ENCODE measurements around the gene RPP40. TPM values are rescaled to one million over a fixed set of nuclear protein-coding genes. Genes with fewer than 3 reads are reported as not detected.

The RPP40 gene
- total and polyA plus RNA-seq, 2 of the 8 experiments (the other 6 are each of a cell fraction or from before 2014, with no cell fraction given), result 7.0 to 15.7 TPM

GRCh38 chr6:4957521-4958231, 46.2 kb downstream of the RPP40 start (continued):
- peak; percentile 21 to 65 (median 31) for TF ChIP-seq CTCF (IDR thresholded peaks at IDR 0.05; ENCODE audit: control extremely low read depth in 1 of 3, insufficient read depth in 1 of 3, low read depth in 1 of 3, low read length in 3 of 3)
- TF ChIP-seq CBX5 (IDR thresholded peaks at IDR 0.05; ENCODE audit: low read depth, low read length), result no peak
- TF ChIP-seq RAD21 (IDR thresholded peaks at IDR 0.05 in 1 of 2, conservative IDR thresholded peaks at IDR 0.05 in 1 of 2; ENCODE audit: low read depth in 2 of 2, low read length in 2 of 2), result peak; percentile 49 to 59
- 0 out of 2 replicates have a peak, but pooled peaks have one; percentile 5 for TF ChIP-seq TCF12 (IDR thresholded peaks at IDR 0.05; ENCODE audit: low read depth, low read length)
- peak; percentile 19 to 58 for TF ChIP-seq POLR2A (IDR thresholded peaks at IDR 0.05; ENCODE audit: control extremely low read depth in 1 of 2, low read depth in 2 of 2, low read length in 2 of 2)
- TF ChIP-seq ASH2L (IDR thresholded peaks at IDR 0.05; ENCODE audit: low read length), result no peak
